CD4-positive, alpha-beta T cell treated with Interleukin-21 for 1 hour (primary cell): ENCODE results near the gene RORB.
"Not testable (repeated sequence)": the region's sequence is repeated elsewhere in the genome, so short reads cannot be mapped to it uniquely, and the experiment has no call there.

Experiments used
- DNase-seq: peaks from one replicate; pipeline ENCODE4 v3.0.0-alpha.2; 2020

RORB gene

GRCh38 chr9:74517188-74517587 lies 20.1 kb downstream of the RORB start:
- DNase-seq = no peak

GRCh38 chr9:74519419-74519818 lies 22.3 kb downstream of the RORB start:
- DNase-seq = no peak

- DNase-seq = no peak
Observed at GRCh38 chr9:74521009-74521408, 23.9 kb downstream of the RORB start.

- DNase-seq = no peak
Observed at GRCh38 chr9:74524289-74524688, 27.2 kb downstream of the RORB start.

- DNase-seq = no peak
Observed at GRCh38 chr9:74526215-74526614, 29.1 kb downstream of the RORB start.

GRCh38 chr9:74527718-74528117 lies 30.6 kb downstream of the RORB start:
- DNase-seq = no peak

- no peak for DNase-seq
Observed at GRCh38 chr9:74528207-74528606, 31.1 kb downstream of the RORB start.

- DNase-seq = not testable (repeated sequence)
Observed at GRCh38 chr9:74530458-74530857, 33.3 kb downstream of the RORB start.

GRCh38 chr9:74533253-74533652 lies 36.1 kb downstream of the RORB start:
- DNase-seq = no peak

- DNase-seq = no peak
Observed at GRCh38 chr9:74534841-74535240, 37.7 kb downstream of the RORB start.

- DNase-seq = no peak
Observed at GRCh38 chr9:74543145-74543544, 46.0 kb downstream of the RORB start.

- DNase-seq = no peak
Observed at GRCh38 chr9:74551266-74551665, 54.1 kb downstream of the RORB start.

GRCh38 chr9:74554751-74555419 lies 57.8 kb downstream of the RORB start:
- DNase-seq = no peak

- no peak for DNase-seq
Observed at GRCh38 chr9:74555565-74555964, 58.4 kb downstream of the RORB start.

GRCh38 chr9:74556685-74557084 lies 59.5 kb downstream of the RORB start:
- DNase-seq = no peak

GRCh38 chr9:74557571-74557970 lies 60.4 kb downstream of the RORB start:
- DNase-seq = peak; percentile 4

GRCh38 chr9:74562611-74563010 lies 65.5 kb downstream of the RORB start:
- DNase-seq = no peak

- DNase-seq = no peak
Observed at GRCh38 chr9:74570879-74571512, 73.9 kb downstream of the RORB start.

- no peak for DNase-seq
Observed at GRCh38 chr9:74573640-74574191, 76.6 kb downstream of the RORB start.

GRCh38 chr9:74576176-74576575 lies 79.0 kb downstream of the RORB start:
- DNase-seq = no peak

GRCh38 chr9:74577956-74578355 lies 80.8 kb downstream of the RORB start:
- DNase-seq = no peak

- no peak for DNase-seq
Observed at GRCh38 chr9:74589576-74589975, 92.4 kb downstream of the RORB start.

GRCh38 chr9:74595286-74595685 lies 98.2 kb downstream of the RORB start:
- DNase-seq = no peak

GRCh38 chr9:74598874-74599273 lies 101.7 kb downstream of the RORB start:
- DNase-seq = no peak
